Measurements from ENCODE around the gene PYCR2. TPM values are rescaled to one million over a fixed set of nuclear protein-coding genes. Genes with fewer than 3 reads are reported as not detected.

The PYCR2 gene
- total and polyA plus RNA-seq, 11 donors = 53.6 to 89.0 (median 65.1) TPM

DNA sequence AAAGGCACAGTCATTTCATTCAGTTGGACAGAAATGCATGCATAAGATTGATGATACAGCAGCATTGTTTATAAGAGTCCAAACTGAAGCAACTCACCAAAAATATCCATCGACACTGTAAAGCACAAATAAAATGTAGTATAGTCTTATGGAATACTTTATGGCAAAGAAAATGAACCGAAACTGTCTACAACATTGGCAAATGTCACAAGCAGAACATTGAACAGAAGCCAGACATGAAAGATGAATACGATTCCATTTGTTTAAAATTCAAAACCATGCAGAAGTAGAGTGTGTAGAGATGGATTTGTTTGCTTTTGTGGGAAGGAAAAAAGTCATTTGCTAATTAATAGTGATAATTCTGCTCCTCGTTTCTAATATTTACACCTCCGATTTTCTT lies 27.6 kb downstream of the PYCR2 start:
- Histone ChIP-seq H3K36me3 (no peaks in the 10 kb centered on the region), H3K27ac (no peak overlapping the region), H3K9me3 (no peaks in the 10 kb centered on the region), H3K27me3 (no peaks in the 10 kb centered on the region), H3K4me1 (peaks cover 0 to 12% (median 0%) of the 10 kb centered on the region in 12 donors), H3K4me3 (no peak overlapping the region)
- ATAC-seq = no peak
- 86 to 93% (median 91%) methylated on average over 5 of the region's 5 CpGs for WGBS, 4 donors
- intact Hi-C loops (cut with DNase I) = no loop called here
- TF ChIP-seq POLR2A (IDR thresholded peaks at IDR 0.05) = no peak
- TF ChIP-seq, protein P1, sequence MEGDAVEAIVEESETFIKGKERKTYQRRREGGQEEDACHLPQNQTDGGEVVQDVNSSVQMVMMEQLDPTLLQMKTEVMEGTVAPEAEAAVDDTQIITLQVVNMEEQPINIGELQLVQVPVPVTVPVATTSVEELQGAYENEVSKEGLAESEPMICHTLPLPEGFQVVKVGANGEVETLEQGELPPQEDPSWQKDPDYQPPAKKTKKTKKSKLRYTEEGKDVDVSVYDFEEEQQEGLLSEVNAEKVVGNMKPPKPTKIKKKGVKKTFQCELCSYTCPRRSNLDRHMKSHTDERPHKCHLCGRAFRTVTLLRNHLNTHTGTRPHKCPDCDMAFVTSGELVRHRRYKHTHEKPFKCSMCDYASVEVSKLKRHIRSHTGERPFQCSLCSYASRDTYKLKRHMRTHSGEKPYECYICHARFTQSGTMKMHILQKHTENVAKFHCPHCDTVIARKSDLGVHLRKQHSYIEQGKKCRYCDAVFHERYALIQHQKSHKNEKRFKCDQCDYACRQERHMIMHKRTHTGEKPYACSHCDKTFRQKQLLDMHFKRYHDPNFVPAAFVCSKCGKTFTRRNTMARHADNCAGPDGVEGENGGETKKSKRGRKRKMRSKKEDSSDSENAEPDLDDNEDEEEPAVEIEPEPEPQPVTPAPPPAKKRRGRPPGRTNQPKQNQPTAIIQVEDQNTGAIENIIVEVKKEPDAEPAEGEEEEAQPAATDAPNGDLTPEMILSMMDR (IDR thresholded peaks at IDR 0.05) = no peak
- DNase-seq = no peak

DNA sequence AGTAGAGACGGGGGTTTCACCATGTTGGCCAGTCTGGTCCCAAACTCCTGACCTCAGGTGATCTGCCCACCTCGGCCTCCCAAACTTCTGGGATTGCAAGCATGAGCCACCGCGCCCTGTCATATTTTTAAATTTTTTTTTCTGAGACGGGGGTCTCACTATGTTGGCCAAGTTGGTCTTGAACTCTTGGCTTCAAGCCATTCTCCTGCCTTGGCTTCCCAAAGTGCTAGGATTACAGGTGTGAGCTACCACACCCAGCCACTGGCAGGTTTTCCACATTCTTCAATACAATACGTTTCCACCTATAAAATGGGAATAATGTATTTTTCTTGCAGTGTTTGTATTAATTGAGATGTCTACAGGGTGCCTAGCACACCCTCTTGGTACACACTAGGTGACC lies 31.7 kb downstream of the PYCR2 start:
- DNase-seq (no peak), ATAC-seq (no peak)
- Histone ChIP-seq H3K27me3 (peaks cover 0 to 4% (median 0%) of the 10 kb centered on the region in 9 donors), H3K36me3 (no peaks in the 10 kb centered on the region), H3K9me3 (no peaks in the 10 kb centered on the region), H3K4me3 (no peak overlapping the region), H3K27ac (no peak overlapping the region), H3K4me1 (peaks cover 0 to 15% (median 3%) of the 10 kb centered on the region in 12 donors)
- TF ChIP-seq, protein P1 (IDR thresholded peaks at IDR 0.05) = no peak
- no peak for TF ChIP-seq POLR2A (IDR thresholded peaks at IDR 0.05)
- intact Hi-C loops (cut with DNase I) = no loop called here
- WGBS, 4 donors = 82 to 89% (median 86%) methylated on average over 6 of the region's 6 CpGs

DNA sequence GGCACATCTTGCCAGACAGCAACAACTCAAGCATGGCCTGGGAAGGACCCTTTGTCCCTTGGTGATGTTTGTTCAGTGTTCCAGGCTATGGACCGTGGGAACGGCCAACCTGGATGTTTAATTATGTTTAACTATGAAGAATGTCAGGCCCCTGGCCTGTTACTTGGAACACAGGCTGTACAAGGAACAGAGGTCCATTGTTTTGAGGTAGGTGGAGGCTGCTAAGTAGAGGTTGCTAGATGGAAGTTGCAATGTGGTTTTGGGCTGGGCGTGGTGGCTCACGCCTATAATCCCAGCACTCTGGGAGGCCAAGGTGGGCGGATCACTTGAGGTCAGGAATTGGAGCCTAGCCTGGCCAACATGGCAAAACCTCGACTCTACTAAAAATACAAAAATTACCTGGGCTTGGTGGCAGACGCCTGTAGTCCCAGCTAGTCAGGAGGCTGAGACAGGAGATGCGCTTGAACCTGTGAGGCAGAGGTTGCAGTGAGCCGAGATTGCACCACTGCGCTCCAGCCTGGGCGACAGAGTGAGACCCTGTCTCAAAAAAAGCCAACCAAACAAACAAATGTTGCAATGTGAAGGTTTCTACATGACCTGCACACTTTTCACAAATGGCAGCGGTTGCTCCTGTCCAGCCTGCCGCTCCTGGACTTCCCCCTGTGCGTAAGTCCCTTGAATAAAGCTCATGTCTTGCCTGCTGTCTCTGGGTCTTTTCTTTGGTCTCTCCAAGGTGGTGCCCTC lies 32.6 kb downstream of the PYCR2 start:
- ATAC-seq = peak in 3 of 4 donors; percentile 34 to 59 (median 36)
- Histone ChIP-seq H3K36me3 (no peaks in the 10 kb centered on the region), H3K9me3 (no peaks in the 10 kb centered on the region), H3K4me1 (peaks cover 0 to 15% (median 2%) of the 10 kb centered on the region in 12 donors), H3K4me3 (no peak overlapping the region), H3K27me3 (peaks cover 0 to 4% (median 0%) of the 10 kb centered on the region in 9 donors), H3K27ac (peak overlapping the region in 2 of 12 donors; percentile 45 to 57)
- TF ChIP-seq, protein P1 (IDR thresholded peaks at IDR 0.05) = no peak
- no peak for TF ChIP-seq POLR2A (IDR thresholded peaks at IDR 0.05)
- intact Hi-C loops (cut with DNase I) = no loop called here
- 88 to 95% (median 91%) methylated on average over 14 of the region's 14 CpGs for WGBS, 4 donors
- no peak for DNase-seq

GRCh38 chr1:225890346-225891228 lies 33.5 kb downstream of the PYCR2 start:
- H3K4me1 ChIP-seq = peaks cover 0 to 15% (median 1%) of the 10 kb centered on the region in 12 donors
- H3K36me3 ChIP-seq = no peaks in the 10 kb centered on the region
- no peaks in the 10 kb centered on the region for H3K9me3 ChIP-seq
- H3K27me3 ChIP-seq = peaks cover 0 to 4% (median 0%) of the 10 kb centered on the region in 9 donors
- no peak for DNase-seq
- intact Hi-C loops (cut with DNase I) = no loop called here
- TF ChIP-seq, protein P1 (IDR thresholded peaks at IDR 0.05) = no peak
- TF ChIP-seq POLR2A (IDR thresholded peaks at IDR 0.05) = no peak
- ATAC-seq = peak in 3 of 4 donors; percentile 11 to 50 (median 25)
- peak overlapping the region in 4 of 12 donors; percentile 31 to 57 (median 42) for H3K27ac ChIP-seq
- WGBS, 4 donors = 60 to 71% (median 65%) methylated on average over 5 to 6 of the region's 6 CpGs
- H3K4me3 ChIP-seq = no peak overlapping the region

Data from heart left ventricle (tissue), 16 donors.